H9 (cell line): ENCODE data around the gene AQP3. TPM values are rescaled to one million over a fixed set of nuclear protein-coding genes. Genes with fewer than 3 reads are reported as not detected.

Experiments used
- DNase-seq: peaks from one replicate; pipeline ENCODE4 v3.0.0-alpha.2; 2017
- H2AFZ ChIP-seq: one replicate; pipeline ENCODE4 v1.6.1; 2013; ENCODE audit warnings: mild to moderate bottlenecking, low read length, control low read depth, moderate library complexity
- H2AK5ac ChIP-seq: 2 replicates; pipeline ENCODE4 v1.6.1; 2013; ENCODE audit warnings: low read length, control low read depth, mixed read lengths; ENCODE audit not compliant: insufficient read length
- H2BK120ac ChIP-seq: one replicate; pipeline ENCODE4 v1.6.1; 2013; ENCODE audit warnings: low read depth, mild to moderate bottlenecking, low read length, control low read depth, inconsistent platforms; ENCODE audit not compliant: poor library complexity, severe bottlenecking
- H2BK12ac ChIP-seq: 2 replicates; pipeline ENCODE4 v1.6.1; 2013; ENCODE audit warnings: low read length, control low read depth, mixed read lengths, low read depth; ENCODE audit not compliant: insufficient read length
- H2BK15ac ChIP-seq: 2 replicates; pipeline ENCODE4 v1.6.1; 2013; ENCODE audit warnings: low read depth, low read length, control low read depth
- H2BK20ac ChIP-seq: one replicate; pipeline ENCODE4 v1.6.1; 2013; ENCODE audit warnings: low read depth, mild to moderate bottlenecking, low read length, control low read depth, inconsistent platforms; ENCODE audit not compliant: poor library complexity, severe bottlenecking
- H2BK5ac ChIP-seq: 2 replicates; pipeline ENCODE4 v1.6.1; 2013; ENCODE audit warnings: low read length, control low read depth, mixed read lengths; ENCODE audit not compliant: insufficient read length
- H3K14ac ChIP-seq: 2 replicates; pipeline ENCODE4 v1.6.1; 2013; ENCODE audit warnings: low read length, control low read depth; ENCODE audit not compliant: insufficient read depth
- H3K18ac ChIP-seq: 2 replicates; pipeline ENCODE4 v1.6.1; 2013; ENCODE audit warnings: low read depth, mild to moderate bottlenecking, mixed read lengths, low read length, control low read depth; ENCODE audit not compliant: insufficient read length
- H3K23ac ChIP-seq: 2 replicates; pipeline ENCODE4 v1.6.1; 2013; ENCODE audit warnings: low read length, control low read depth, mixed read lengths, low read depth; ENCODE audit not compliant: insufficient read length
- H3K23me2 ChIP-seq: 2 replicates; pipeline ENCODE4 v1.6.1; 2013; ENCODE audit warnings: low read depth, mild to moderate bottlenecking, mixed read lengths, low read length, control low read depth; ENCODE audit not compliant: insufficient read length, poor library complexity, severe bottlenecking
- H3K27ac ChIP-seq: 2 replicates; pipeline ENCODE4 v1.5.1; 2013; ENCODE audit warnings: low read length, control low read depth, mixed read lengths, low read depth; ENCODE audit not compliant: insufficient read length
- H3K27me3 ChIP-seq: 2 replicates; pipeline ENCODE4 v1.6.1; 2013; ENCODE audit warnings: low read length, control low read depth, inconsistent platforms; ENCODE audit not compliant: insufficient read depth
- H3K4ac ChIP-seq: 2 replicates; pipeline ENCODE4 v1.6.1; 2013; ENCODE audit warnings: low read depth, mild to moderate bottlenecking, control low read depth, inconsistent platforms, low read length, moderate library complexity
- H3K4me1 ChIP-seq: 2 replicates; pipeline ENCODE4 v1.6.1; 2013; ENCODE audit warnings: low read length, control low read depth, inconsistent platforms; ENCODE audit not compliant: insufficient read depth
- H3K4me2 ChIP-seq: 2 replicates; pipeline ENCODE4 v1.6.1; 2013; ENCODE audit warnings: low read length, control low read depth, mixed read lengths; ENCODE audit not compliant: insufficient read length, insufficient read depth
- H3K56ac ChIP-seq: 2 replicates; pipeline ENCODE4 v1.6.1; 2013; ENCODE audit warnings: low read depth, mild to moderate bottlenecking, mixed read lengths, low read length, control low read depth; ENCODE audit not compliant: insufficient read length
- H3K79me1 ChIP-seq: 2 replicates; pipeline ENCODE4 v1.6.1; 2013; ENCODE audit warnings: low read depth, mild to moderate bottlenecking, moderate library complexity, low read length, control low read depth, inconsistent platforms; ENCODE audit not compliant: insufficient read depth, poor library complexity, severe bottlenecking
- H3K79me2 ChIP-seq: 2 replicates; pipeline ENCODE4 v1.6.1; 2013; ENCODE audit warnings: low read length, control low read depth, inconsistent platforms; ENCODE audit not compliant: insufficient read depth
- H3K9ac ChIP-seq: 2 replicates; pipeline ENCODE4 v1.6.1; 2013; ENCODE audit warnings: low read length, control low read depth, mixed read lengths; ENCODE audit not compliant: insufficient read length; ENCODE audit errors: extremely low read depth
- H3K9me3 ChIP-seq: one replicate; pipeline ENCODE4 v1.6.1; 2013; ENCODE audit warnings: low read depth, low read length, inconsistent platforms; ENCODE audit not compliant: control insufficient read depth
- H3T11ph ChIP-seq: one replicate; pipeline ENCODE4 v1.6.1; 2013; ENCODE audit warnings: mild to moderate bottlenecking, low read length, control low read depth, inconsistent platforms
- H4K20me1 ChIP-seq: one replicate; pipeline ENCODE4 v1.6.1; 2013; ENCODE audit not compliant: control insufficient read depth, insufficient read length, insufficient read depth
- H4K5ac ChIP-seq: 2 replicates; pipeline ENCODE4 v1.6.1; 2013; ENCODE audit warnings: low read depth, mild to moderate bottlenecking, mixed read lengths, low read length, control low read depth; ENCODE audit not compliant: insufficient read length
- H4K8ac ChIP-seq: replicated peaks from 2 replicates; pipeline ENCODE4 v1.6.1; 2013; ENCODE audit warnings: low read length, control low read depth, mixed read lengths, low read depth; ENCODE audit not compliant: insufficient read length
- H4K91ac ChIP-seq: 2 replicates; pipeline ENCODE4 v1.6.1; 2013; ENCODE audit warnings: low read depth, mild to moderate bottlenecking, moderate library complexity, mixed read lengths, low read length, control low read depth; ENCODE audit not compliant: insufficient read length
- H3K27ac Mint-ChIP-seq, 3 experiments: 2 replicates in 2 of 3; 3 replicates in 1 of 3; pipeline ENCODE4 v1.8.0; 2020 to 2021; ENCODE audit warnings: mixed read lengths in 3 of 3, mild to moderate bottlenecking in 1 of 3, moderate library complexity in 1 of 3
- H3K27me3 Mint-ChIP-seq: 2 replicates; pipeline ENCODE4 v1.8.0; 2021; ENCODE audit warnings: low read depth, mild to moderate bottlenecking, moderate library complexity, mixed read lengths
- H3K36me3 Mint-ChIP-seq, 3 experiments: 2 replicates in 2 of 3; 3 replicates in 1 of 3; pipeline ENCODE4 v1.8.0; 2020 to 2021; ENCODE audit warnings: low read depth in 3 of 3, mixed read lengths in 3 of 3; ENCODE audit not compliant: insufficient read depth in 1 of 3
- H3K4me1 Mint-ChIP-seq, 2 experiments: 2 replicates each; pipeline ENCODE4 v1.8.0; 2020; ENCODE audit warnings: mixed read lengths in 2 of 2
- H3K4me3 Mint-ChIP-seq, 2 experiments: 2 replicates in 1 of 2; 3 replicates in 1 of 2; pipeline ENCODE4 v1.8.0; 2020 to 2021; ENCODE audit warnings: mild to moderate bottlenecking in 2 of 2, mixed read lengths in 2 of 2, moderate library complexity in 1 of 2
- H3K9me3 Mint-ChIP-seq, 2 experiments: 2 replicates in 1 of 2; 3 replicates in 1 of 2; pipeline ENCODE4 v1.8.0; 2020; ENCODE audit warnings: mild to moderate bottlenecking in 2 of 2, mixed read lengths in 2 of 2, moderate library complexity in 1 of 2
- WGBS: extraction: QIAGEN DNeasy Blood & Tissue Kit; methylation state at CpG from one replicate; pipeline ENCODE4 v1.1.7; 2013; ENCODE audit warnings: missing lambda C conversion rate, low lambda C conversion rate, mixed read lengths; ENCODE audit not compliant: insufficient read length; ENCODE audit errors: extremely low coverage; 5-methylcytosine and 5-hydroxymethylcytosine counted together
- total RNA-seq: library from RNA; stranded (reverse); gene quantifications from 2 replicates; pipeline ENCODE4 v1.2.1, GENCODE V29; 2021
- TF ChIP-seq, protein P1 (sequence below): fragments of 200-600 bp; sonication (generic); conservative IDR thresholded peaks from 3 replicates; pipeline ENCODE4 v1.8.0; 2021; ENCODE audit warnings: antibody characterized with exemption, mild to moderate bottlenecking

AQP3 gene
- total RNA-seq, 1 experiment from 2014 or later = 1.6 TPM

DNA sequence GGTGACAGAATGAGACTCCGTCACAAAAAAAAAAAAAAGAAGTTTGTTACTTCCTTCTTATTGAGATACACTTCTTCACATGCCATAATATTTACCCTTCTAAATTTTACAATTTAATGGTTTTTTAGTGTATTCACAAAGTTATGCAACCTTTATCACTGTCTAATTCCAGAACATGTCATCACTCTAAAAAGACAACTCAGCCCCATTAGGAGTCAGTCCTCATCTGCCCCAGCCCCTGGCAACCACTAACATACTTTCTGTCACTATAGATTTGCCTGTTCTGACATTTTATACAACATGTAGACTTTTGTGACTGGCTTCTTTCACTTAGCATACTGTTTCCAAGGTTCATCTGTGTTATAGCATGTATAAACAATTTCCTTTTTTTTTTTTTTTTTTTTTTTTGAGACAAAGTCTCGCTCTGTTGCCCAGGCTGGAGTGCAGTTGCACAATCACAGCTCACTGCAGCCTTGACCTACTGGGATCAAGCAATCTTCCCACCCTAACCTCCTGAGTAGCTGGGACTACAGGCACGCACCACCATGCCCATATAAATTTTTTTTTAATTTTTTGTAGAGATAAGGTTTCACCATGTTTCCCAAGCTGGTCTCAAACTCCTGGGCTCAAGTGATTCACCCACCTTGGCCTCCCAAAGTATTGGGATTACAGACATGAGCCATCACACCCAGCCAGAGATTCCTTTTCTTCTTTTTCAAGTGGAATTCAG lies 18.0 kb downstream of the AQP3 start:
- Histone ChIP-seq H2BK120ac (no peak overlapping the region), H2BK20ac (no peak overlapping the region), H4K20me1 (no peaks in the 10 kb centered on the region), H2AFZ (no peak overlapping the region), H2BK15ac (no peak overlapping the region), H3K18ac (no peak overlapping the region), H4K8ac (no peak overlapping the region), H2BK12ac (no peak overlapping the region), H3K23ac (no peak overlapping the region), H3K9me3 (no peaks in the 10 kb centered on the region), H4K91ac (no peak overlapping the region), H3K4me1 (no peaks in the 10 kb centered on the region), H3K27ac (no peak overlapping the region), H3K27me3 (no peaks in the 10 kb centered on the region), H3K56ac (no peak overlapping the region), H3K23me2 (no peaks in the 10 kb centered on the region), H4K5ac (no peak overlapping the region), H3K79me1 (no peaks in the 10 kb centered on the region), H3K4ac (no peak overlapping the region), H3K79me2 (no peaks in the 10 kb centered on the region), H3K4me2 (no peak overlapping the region), H3K9ac (no peak overlapping the region), H3K14ac (no peak overlapping the region), H3T11ph (no peak overlapping the region), H2BK5ac (no peak overlapping the region), H2AK5ac (no peak overlapping the region)
- no peak overlapping the region for H3K4me3 Mint-ChIP-seq
- TF ChIP-seq, protein P1, sequence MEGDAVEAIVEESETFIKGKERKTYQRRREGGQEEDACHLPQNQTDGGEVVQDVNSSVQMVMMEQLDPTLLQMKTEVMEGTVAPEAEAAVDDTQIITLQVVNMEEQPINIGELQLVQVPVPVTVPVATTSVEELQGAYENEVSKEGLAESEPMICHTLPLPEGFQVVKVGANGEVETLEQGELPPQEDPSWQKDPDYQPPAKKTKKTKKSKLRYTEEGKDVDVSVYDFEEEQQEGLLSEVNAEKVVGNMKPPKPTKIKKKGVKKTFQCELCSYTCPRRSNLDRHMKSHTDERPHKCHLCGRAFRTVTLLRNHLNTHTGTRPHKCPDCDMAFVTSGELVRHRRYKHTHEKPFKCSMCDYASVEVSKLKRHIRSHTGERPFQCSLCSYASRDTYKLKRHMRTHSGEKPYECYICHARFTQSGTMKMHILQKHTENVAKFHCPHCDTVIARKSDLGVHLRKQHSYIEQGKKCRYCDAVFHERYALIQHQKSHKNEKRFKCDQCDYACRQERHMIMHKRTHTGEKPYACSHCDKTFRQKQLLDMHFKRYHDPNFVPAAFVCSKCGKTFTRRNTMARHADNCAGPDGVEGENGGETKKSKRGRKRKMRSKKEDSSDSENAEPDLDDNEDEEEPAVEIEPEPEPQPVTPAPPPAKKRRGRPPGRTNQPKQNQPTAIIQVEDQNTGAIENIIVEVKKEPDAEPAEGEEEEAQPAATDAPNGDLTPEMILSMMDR = no peak
- H3K27me3 Mint-ChIP-seq = no peaks in the 10 kb centered on the region
- WGBS = no CpG with 5 or more reads among the region's 3 CpGs
- H3K27ac Mint-ChIP-seq = no peak overlapping the region
- no peaks in the 10 kb centered on the region for H3K36me3 Mint-ChIP-seq
- no peaks in the 10 kb centered on the region for H3K4me1 Mint-ChIP-seq
- no peaks in the 10 kb centered on the region for H3K9me3 Mint-ChIP-seq
- no peak for DNase-seq
